Muscle of arm (tissue), 12 donors: Measurements from ENCODE around the gene PADI4. TPM values are rescaled to one million over a fixed set of nuclear protein-coding genes. Genes with fewer than 3 reads are reported as not detected.
A peak's percentile ranks its signal among the peaks of the same experiment; 100 is the strongest.
"Not testable (repeated sequence)": the region's sequence is repeated elsewhere in the genome, so short reads cannot be mapped to it uniquely, and the experiment has no call there.

Experiments
- DNase-seq: peaks from one replicate; pipeline ENCODE4 v3.0.0-alpha.2; 2013
- polyA plus RNA-seq, 12 donors: library from polyadenylated mRNA; unstranded; fragments of 120-200 nt; gene quantifications; one replicate each; pipeline ENCODE4 v1.2.1, GENCODE V29; 2013; ENCODE audit not compliant: insufficient read length in 12 of 12

The PADI4 gene
- polyA plus RNA-seq, 12 donors: 0.16 to 5.1 (median 0.49) TPM; not detected in 2

GRCh38 chr1:17310068-17310640, 2.2 kb downstream of the PADI4 start:
- no peak for DNase-seq

- no peak for DNase-seq
These were observed 5.7 kb downstream of the PADI4 start for GRCh38 chr1:17313530-17314309.

GRCh38 chr1:17314491-17314971, 6.5 kb downstream of the PADI4 start:
- DNase-seq: no peak

GRCh38 chr1:17315542-17316130, 7.6 kb downstream of the PADI4 start:
- no peak for DNase-seq

GRCh38 chr1:17316704-17317103, 8.7 kb downstream of the PADI4 start:
- DNase-seq: no peak

GRCh38 chr1:17318262-17318661, 10.3 kb downstream of the PADI4 start:
- DNase-seq: no peak

- DNase-seq: no peak
These were observed 11.8 kb downstream of the PADI4 start for GRCh38 chr1:17319561-17320350.

GRCh38 chr1:17321857-17322390, 13.9 kb downstream of the PADI4 start:
- not testable (repeated sequence) for DNase-seq

- DNase-seq: no peak
These were observed 20.9 kb downstream of the PADI4 start for GRCh38 chr1:17328855-17329254.

- no peak for DNase-seq
These were observed 21.6 kb downstream of the PADI4 start for GRCh38 chr1:17329610-17330009.

GRCh38 chr1:17330856-17331255, 22.9 kb downstream of the PADI4 start:
- DNase-seq: no peak

- no peak for DNase-seq
These were observed 25.1 kb downstream of the PADI4 start for GRCh38 chr1:17333081-17333480.

GRCh38 chr1:17335821-17336710, 28.1 kb downstream of the PADI4 start:
- DNase-seq: peak; percentile 12

GRCh38 chr1:17338706-17339493, 30.9 kb downstream of the PADI4 start:
- no peak for DNase-seq

GRCh38 chr1:17339521-17339920, 31.5 kb downstream of the PADI4 start:
- DNase-seq: no peak

- DNase-seq: no peak
These were observed 32.4 kb downstream of the PADI4 start for GRCh38 chr1:17340358-17340757.

- DNase-seq: no peak
These were observed 34.0 kb downstream of the PADI4 start for GRCh38 chr1:17342014-17342441.

GRCh38 chr1:17345506-17345905, 37.5 kb downstream of the PADI4 start:
- DNase-seq: not testable (repeated sequence)

- DNase-seq: no peak
These were observed 38.2 kb downstream of the PADI4 start for GRCh38 chr1:17346046-17346789.
